Measurements from ENCODE around the gene PDE11A.

Gene PDE11A

DNA sequence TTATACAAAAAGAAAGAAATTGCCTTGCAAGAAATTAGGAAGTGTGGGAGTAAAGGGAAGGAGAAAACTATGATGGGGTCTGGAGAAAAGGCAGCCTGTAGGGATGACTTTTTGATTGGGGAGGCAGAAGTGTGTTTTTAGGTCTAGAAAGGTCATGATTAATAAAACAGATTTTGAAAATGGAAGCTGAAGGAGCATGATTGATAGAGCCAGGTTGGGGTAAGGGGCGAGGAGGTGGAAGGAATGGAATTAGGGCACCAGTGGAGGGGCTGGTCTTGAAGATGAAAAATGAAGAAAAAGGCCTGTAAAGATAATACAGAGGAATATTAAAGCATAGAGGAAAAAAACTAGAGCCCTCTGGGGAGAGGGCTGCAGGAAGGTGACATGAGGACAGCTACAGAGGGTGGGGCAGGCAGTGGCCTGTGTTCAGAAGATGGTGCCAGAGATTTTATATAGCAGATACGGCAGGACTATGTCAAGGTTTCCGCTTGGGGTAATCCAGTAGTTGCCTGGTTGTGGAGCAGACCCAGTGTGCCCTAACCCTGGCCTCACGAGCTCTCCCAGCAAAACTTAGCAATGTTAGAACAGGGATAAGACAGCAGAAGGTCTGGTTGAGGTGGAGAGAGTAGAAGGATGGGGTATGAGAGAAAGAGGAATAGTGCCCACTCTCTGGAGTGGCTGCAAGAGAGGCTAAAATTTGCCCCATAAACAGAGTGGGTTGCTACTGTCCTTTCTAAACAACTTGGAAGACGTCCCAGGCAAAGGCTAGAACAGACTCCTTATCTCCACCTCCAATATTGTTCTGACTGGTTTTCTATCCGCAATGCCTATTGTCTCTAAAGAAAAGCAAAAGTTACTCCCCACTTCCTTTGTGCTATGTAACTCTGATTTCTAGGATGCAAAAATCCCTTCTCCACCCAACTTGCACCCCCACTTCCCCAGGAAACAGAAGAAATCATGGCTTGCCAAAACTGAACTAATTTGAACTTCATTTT, 392.7 kb downstream of the PDE11A start:
- DNase-seq (ENCODE audit: low read depth), result no peak
- no peak for TF ChIP-seq CTCF (conservative IDR thresholded peaks at IDR 0.05; ENCODE audit: control insufficient read depth, insufficient read depth, low read depth, low read length)
- H3K4me3 ChIP-seq (ENCODE audit: control insufficient read depth, low read depth, low read length), result no peak overlapping the region

DNA sequence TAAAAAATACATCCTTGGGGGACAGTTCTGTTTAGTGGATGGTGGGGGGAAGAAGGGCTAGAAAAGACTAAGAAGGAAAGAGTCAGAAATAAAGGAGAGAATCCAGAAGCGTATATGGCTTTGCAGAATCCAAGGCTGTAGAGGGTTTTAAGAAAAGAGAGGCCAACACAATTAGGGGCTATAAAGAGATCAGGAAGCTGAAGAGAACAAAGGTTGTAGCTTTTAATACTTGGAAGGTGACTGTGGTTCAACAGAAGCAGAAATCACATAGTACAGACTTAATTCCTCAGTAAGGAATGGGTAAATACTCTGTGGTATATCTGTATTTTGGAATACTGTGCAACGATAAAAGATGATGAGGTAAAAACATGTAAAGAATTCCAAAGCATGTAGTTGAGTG, 393.6 kb downstream of the PDE11A start:
- no peak overlapping the region for H3K4me3 ChIP-seq (ENCODE audit: control insufficient read depth, low read depth, low read length)
- TF ChIP-seq CTCF (conservative IDR thresholded peaks at IDR 0.05; ENCODE audit: control insufficient read depth, insufficient read depth, low read depth, low read length), result no peak
- DNase-seq (ENCODE audit: low read depth), result no peak

GRCh38 chr2:177676636-177677035, 395.9 kb downstream of the PDE11A start:
- no peak overlapping the region for H3K4me3 ChIP-seq (ENCODE audit: control insufficient read depth, low read depth, low read length)
- no peak for TF ChIP-seq CTCF (conservative IDR thresholded peaks at IDR 0.05; ENCODE audit: control insufficient read depth, insufficient read depth, low read depth, low read length)
- no peak for DNase-seq (ENCODE audit: low read depth)

GRCh38 chr2:177675825-177676224, 396.8 kb downstream of the PDE11A start:
- no peak for DNase-seq (ENCODE audit: low read depth)
- H3K4me3 ChIP-seq (ENCODE audit: control insufficient read depth, low read depth, low read length), result no peak overlapping the region

GRCh38 chr2:177675350-177675821, 397.2 kb downstream of the PDE11A start:
- DNase-seq (ENCODE audit: low read depth), result no peak
- TF ChIP-seq CTCF (conservative IDR thresholded peaks at IDR 0.05; ENCODE audit: control insufficient read depth, insufficient read depth, low read depth, low read length), result no peak
- H3K4me3 ChIP-seq (ENCODE audit: control insufficient read depth, low read depth, low read length), result no peak overlapping the region

More at GRCh38 chr2:177675825-177676224, 396.8 kb downstream of the PDE11A start:
- no peak for TF ChIP-seq CTCF (conservative IDR thresholded peaks at IDR 0.05; ENCODE audit: control insufficient read depth, insufficient read depth, low read depth, low read length)

DNA sequence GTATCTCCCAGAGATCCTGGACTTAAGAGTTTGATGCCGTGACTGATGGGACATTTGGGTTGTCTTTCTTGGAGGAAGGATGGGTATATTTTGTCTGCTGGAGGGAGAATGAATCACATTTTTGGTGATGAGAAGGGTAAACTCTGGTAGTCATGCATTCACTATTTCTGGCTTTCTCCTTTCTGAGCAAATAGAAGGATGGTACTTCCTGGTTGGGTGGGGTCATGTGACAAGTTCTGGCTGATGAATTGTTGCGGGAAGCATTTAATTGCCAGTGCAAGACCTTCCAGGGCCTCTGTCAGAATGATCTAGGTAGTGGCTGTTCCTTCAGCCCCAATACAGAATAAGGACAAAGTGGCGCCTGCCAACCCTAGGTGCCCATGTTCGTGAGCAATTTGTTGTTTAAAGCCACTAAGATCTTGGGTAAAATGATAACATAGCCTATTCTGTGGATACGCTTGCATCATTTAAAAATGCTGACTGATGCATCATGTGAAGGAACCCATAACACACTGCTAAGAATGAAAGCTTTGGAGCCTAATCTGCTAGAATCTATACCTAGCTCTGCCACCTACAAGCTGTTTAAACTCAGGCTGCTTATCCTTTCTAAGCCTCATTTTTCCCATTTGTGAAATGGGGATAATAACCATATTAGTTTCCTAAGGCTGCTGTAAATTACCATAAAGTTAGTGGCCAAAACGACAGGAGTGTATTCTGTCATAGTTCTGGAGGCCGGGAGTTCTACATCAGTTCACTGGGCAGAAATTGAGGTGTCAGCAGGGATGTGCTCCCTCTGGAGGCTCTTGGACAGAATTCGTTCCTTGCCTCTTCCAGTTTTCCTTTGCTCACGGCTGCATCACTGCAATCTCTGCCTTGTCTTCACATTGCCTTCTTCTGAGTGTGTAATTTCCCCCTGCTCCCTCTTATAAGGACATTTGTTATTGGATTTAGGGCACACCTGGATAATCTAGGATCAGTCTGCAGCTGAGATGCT, 398.7 kb downstream of the PDE11A start:
- peak; percentile 9 for DNase-seq (ENCODE audit: low read depth)
- TF ChIP-seq CTCF (conservative IDR thresholded peaks at IDR 0.05; ENCODE audit: control insufficient read depth, insufficient read depth, low read depth, low read length), result peak; percentile 32
- H3K4me3 ChIP-seq (ENCODE audit: control insufficient read depth, low read depth, low read length), result no peak overlapping the region

Data from fibroblast of mammary gland (primary cell).